PC-3 (cell line): ENCODE results near the gene BATF.

Experiments used
- EZH2phosphoT487 ChIP-seq: fragments of 300-600 bp; sonication (generic); IDR thresholded peaks from 2 replicates; pipeline ENCODE4 v1.6.1; 2018; ENCODE audit warnings: mild to moderate bottlenecking, antibody characterized with exemption, low read length, borderline replicate concordance
- TF ChIP-seq, protein P1 (sequence below): fragments of 300-600 bp; sonication (generic); conservative IDR thresholded peaks from 2 replicates; pipeline ENCODE4 v1.5.1; 2017; ENCODE audit warnings: antibody characterized with exemption, low read depth, mild to moderate bottlenecking, low read length

DNA sequence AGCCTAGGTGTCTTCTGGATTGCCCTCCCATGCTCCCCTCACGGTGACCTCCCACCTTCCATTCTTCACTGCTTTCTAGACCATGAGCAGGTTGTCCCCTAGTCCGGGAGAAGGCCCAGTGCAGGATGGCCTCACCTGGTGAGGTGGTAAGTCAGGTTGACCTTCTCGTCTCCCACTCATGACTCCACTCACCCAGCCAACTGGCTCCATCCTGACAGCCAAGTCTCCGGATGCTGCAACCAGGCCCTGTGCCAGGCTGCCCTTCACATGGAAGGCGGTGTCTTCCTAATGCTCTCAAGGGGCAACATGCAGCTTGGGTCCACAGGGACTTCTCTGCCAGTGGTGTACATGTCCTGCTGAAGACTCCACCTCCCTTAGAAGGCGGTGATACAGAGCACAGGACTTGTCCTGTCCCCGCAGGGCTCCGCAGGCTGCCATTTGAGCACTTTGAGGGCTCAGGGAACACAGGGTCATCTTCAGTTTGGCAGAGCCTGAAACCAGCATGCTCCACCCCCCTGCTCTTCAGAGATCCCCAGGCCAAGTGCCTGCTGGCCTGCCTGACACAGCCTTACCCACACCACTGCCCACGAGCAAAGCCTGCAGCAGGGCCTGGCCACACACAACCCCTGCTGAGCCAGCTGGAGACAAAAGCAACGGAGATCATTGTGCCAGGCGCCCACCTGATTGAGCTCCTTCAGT lies 25.4 kb downstream of the BATF start:
- TF ChIP-seq, protein P1, sequence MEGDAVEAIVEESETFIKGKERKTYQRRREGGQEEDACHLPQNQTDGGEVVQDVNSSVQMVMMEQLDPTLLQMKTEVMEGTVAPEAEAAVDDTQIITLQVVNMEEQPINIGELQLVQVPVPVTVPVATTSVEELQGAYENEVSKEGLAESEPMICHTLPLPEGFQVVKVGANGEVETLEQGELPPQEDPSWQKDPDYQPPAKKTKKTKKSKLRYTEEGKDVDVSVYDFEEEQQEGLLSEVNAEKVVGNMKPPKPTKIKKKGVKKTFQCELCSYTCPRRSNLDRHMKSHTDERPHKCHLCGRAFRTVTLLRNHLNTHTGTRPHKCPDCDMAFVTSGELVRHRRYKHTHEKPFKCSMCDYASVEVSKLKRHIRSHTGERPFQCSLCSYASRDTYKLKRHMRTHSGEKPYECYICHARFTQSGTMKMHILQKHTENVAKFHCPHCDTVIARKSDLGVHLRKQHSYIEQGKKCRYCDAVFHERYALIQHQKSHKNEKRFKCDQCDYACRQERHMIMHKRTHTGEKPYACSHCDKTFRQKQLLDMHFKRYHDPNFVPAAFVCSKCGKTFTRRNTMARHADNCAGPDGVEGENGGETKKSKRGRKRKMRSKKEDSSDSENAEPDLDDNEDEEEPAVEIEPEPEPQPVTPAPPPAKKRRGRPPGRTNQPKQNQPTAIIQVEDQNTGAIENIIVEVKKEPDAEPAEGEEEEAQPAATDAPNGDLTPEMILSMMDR: no peak
- no peak for TF ChIP-seq EZH2phosphoT487
